ENCODE measurements around the gene BCL7C.

DNA sequence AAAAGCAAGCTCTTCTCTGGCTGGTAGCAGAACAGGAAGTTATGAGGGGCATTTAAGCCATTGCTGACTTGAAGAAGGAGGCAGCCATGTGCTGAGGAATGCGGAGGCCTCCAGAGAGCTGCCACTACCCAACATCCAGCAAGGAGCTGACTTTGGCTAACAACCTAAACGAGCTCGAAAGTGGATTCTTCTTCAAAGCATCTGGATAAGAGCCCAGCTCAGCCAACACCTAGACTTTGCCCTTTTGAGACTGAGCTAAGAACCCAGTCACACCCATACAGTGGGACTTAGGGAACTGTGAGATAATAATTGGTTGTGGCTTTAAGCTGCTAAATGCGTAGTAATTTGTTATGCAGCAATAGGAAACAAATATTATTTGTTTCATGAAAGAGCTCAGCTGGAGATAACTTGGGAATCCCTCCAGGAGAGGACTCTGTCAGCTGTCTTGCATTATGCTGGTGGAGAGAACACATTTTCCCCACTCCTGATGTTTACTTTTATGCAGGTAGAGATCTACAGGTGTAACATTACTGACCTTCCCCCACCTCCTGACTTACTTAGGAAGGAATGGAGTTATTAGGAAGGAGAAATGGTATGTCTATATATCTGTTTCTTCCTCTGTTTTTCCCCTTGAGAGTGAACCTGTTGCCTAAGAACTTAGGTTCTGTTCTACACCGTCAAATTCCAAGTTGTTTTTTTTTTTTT lies 54.2 kb downstream of the BCL7C start:
- TF ChIP-seq, protein P1, sequence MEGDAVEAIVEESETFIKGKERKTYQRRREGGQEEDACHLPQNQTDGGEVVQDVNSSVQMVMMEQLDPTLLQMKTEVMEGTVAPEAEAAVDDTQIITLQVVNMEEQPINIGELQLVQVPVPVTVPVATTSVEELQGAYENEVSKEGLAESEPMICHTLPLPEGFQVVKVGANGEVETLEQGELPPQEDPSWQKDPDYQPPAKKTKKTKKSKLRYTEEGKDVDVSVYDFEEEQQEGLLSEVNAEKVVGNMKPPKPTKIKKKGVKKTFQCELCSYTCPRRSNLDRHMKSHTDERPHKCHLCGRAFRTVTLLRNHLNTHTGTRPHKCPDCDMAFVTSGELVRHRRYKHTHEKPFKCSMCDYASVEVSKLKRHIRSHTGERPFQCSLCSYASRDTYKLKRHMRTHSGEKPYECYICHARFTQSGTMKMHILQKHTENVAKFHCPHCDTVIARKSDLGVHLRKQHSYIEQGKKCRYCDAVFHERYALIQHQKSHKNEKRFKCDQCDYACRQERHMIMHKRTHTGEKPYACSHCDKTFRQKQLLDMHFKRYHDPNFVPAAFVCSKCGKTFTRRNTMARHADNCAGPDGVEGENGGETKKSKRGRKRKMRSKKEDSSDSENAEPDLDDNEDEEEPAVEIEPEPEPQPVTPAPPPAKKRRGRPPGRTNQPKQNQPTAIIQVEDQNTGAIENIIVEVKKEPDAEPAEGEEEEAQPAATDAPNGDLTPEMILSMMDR (optimal IDR thresholded peaks at IDR 0.05 in 1 of 3, IDR thresholded peaks at IDR 0.05 in 1 of 3, conservative IDR thresholded peaks at IDR 0.05 in 1 of 3; ENCODE audit: extremely low read depth in 1 of 3, insufficient read depth in 2 of 3, low read length in 3 of 3) = no peak
- no peak for TF ChIP-seq EZH2 (IDR thresholded peaks at IDR 0.05; ENCODE audit: low read length)
